ENCODE data around the gene STARD5. TPM values are rescaled to one million over a fixed set of nuclear protein-coding genes. Genes with fewer than 3 reads are reported as not detected.

The STARD5 gene
- polyA plus RNA-seq, 1 experiment: 19.0 TPM

GRCh38 chr15:81264072-81264857, 59.7 kb downstream of the STARD5 start:
- no peak for DNase-seq (ENCODE audit: low read depth, low spot score)
- Histone ChIP-seq H3K9me3 (ENCODE audit: control insufficient read depth, insufficient read depth, low read length) (no peaks in the 10 kb centered on the region), H3K27ac (ENCODE audit: low read depth, low read length) (no peak overlapping the region), H3K27me3 (ENCODE audit: control insufficient read depth, insufficient read depth, low read length) (peaks cover 2% of the 10 kb centered on the region), H3K4me3 (ENCODE audit: low read depth, low read length) (no peak overlapping the region)
- POLR2A ChIA-PET: no interaction called here
- TF ChIP-seq CTCF (IDR thresholded peaks at IDR 0.05; ENCODE audit: low read depth, low read length): no peak
- CTCF ChIA-PET: interaction anchor here (0.6 to 8.9 kb wide), 7 partner anchors 11 to 155 kb away, joined by 3 to 728 read pairs (median 39); no protein-coding TSS in a partner anchor

- CTCF ChIA-PET: interaction anchor here (0.8 to 8.9 kb wide), 6 partner anchors 9 to 155 kb away, joined by 3 to 728 read pairs (median 5); no protein-coding TSS in a partner anchor
- no peak for TF ChIP-seq CTCF (IDR thresholded peaks at IDR 0.05; ENCODE audit: low read depth, low read length)
- DNase-seq (ENCODE audit: low read depth, low spot score): no peak
- H3K27ac ChIP-seq (ENCODE audit: low read depth, low read length): no peak overlapping the region
- no peaks in the 10 kb centered on the region for H3K9me3 ChIP-seq (ENCODE audit: control insufficient read depth, insufficient read depth, low read length)
- H3K27me3 ChIP-seq (ENCODE audit: control insufficient read depth, insufficient read depth, low read length): peaks cover 2% of the 10 kb centered on the region
- no peak overlapping the region for H3K4me3 ChIP-seq (ENCODE audit: low read depth, low read length)
- POLR2A ChIA-PET: no interaction called here
These were observed 60.5 kb downstream of the STARD5 start for GRCh38 chr15:81263477-81263876.

GRCh38 chr15:81261172-81261811, 62.6 kb downstream of the STARD5 start:
- Histone ChIP-seq H3K27me3 (ENCODE audit: control insufficient read depth, insufficient read depth, low read length) (peaks cover 2% of the 10 kb centered on the region), H3K9me3 (ENCODE audit: control insufficient read depth, insufficient read depth, low read length) (no peaks in the 10 kb centered on the region), H3K27ac (ENCODE audit: low read depth, low read length) (no peak overlapping the region), H3K4me3 (ENCODE audit: low read depth, low read length) (no peak overlapping the region)
- POLR2A ChIA-PET: no interaction called here
- CTCF ChIA-PET: interaction anchor here (0.8 to 9.0 kb wide), 4 partner anchors 14 to 158 kb away, joined by 3 to 96 read pairs (median 4); no protein-coding TSS in a partner anchor
- no peak for DNase-seq (ENCODE audit: low read depth, low spot score)
- no peak for TF ChIP-seq CTCF (IDR thresholded peaks at IDR 0.05; ENCODE audit: low read depth, low read length)

- peaks cover 2% of the 10 kb centered on the region for H3K27me3 ChIP-seq (ENCODE audit: control insufficient read depth, insufficient read depth, low read length)
- POLR2A ChIA-PET: no interaction called here
These were observed 64.1 kb downstream of the STARD5 start for GRCh38 chr15:81259760-81260298.

More at GRCh38 chr15:81259760-81260298, 64.1 kb downstream of the STARD5 start:
- TF ChIP-seq CTCF (IDR thresholded peaks at IDR 0.05; ENCODE audit: low read depth, low read length): no peak
- Histone ChIP-seq H3K4me3 (ENCODE audit: low read depth, low read length) (no peak overlapping the region), H3K27ac (ENCODE audit: low read depth, low read length) (no peak overlapping the region), H3K9me3 (ENCODE audit: control insufficient read depth, insufficient read depth, low read length) (no peaks in the 10 kb centered on the region)
- CTCF ChIA-PET: interaction anchor here (0.6 to 9.0 kb wide), 4 partner anchors 15 to 120 kb away, joined by 3 to 96 read pairs (median 4); no protein-coding TSS in a partner anchor
- no peak for DNase-seq (ENCODE audit: low read depth, low spot score)

Other genes starting within 250 kb of the STARD5 start
- not detected in 2 replicates for gene CFAP161, start 189.9 kb downstream of the STARD5 start, polyA plus RNA-seq (2011; rRNA removed)
- gene IL16, start 127.3 kb downstream of the STARD5 start, polyA plus RNA-seq (2011; rRNA removed): 3.8 and 4.6 TPM in 2 replicates
- not detected in 2 replicates for gene TMC3, start 50.1 kb upstream of the STARD5 start, polyA plus RNA-seq (2011; rRNA removed)

Data from AG04450 (cell line).